Endodermal cell (in vitro differentiated cells): ENCODE measurements around the gene VEGFA. TPM values are rescaled to one million over a fixed set of nuclear protein-coding genes. Genes with fewer than 3 reads are reported as not detected.

Experiments
- DNase-seq: peaks from one replicate; pipeline ENCODE4 v3.0.0-alpha.2; 2017
- H3K27ac ChIP-seq: 2 replicates; pipeline ENCODE4 v1.5.1; 2013; ENCODE audit warnings: mild to moderate bottlenecking, low read depth, low read length, moderate library complexity
- H3K27me3 ChIP-seq: 2 replicates; pipeline ENCODE4 v1.6.1; 2013; ENCODE audit warnings: mild to moderate bottlenecking, low read length, moderate library complexity; ENCODE audit not compliant: insufficient read depth, control insufficient read depth, poor library complexity, severe bottlenecking
- H3K36me3 ChIP-seq: 2 replicates; pipeline ENCODE4 v1.7.0; 2013; ENCODE audit warnings: mild to moderate bottlenecking, low read length, moderate library complexity; ENCODE audit not compliant: control insufficient read depth, insufficient read depth
- H3K4me1 ChIP-seq: one replicate; pipeline ENCODE4 v1.7.0; 2013; ENCODE audit warnings: low read length; ENCODE audit not compliant: control insufficient read depth, insufficient read depth
- H3K4me3 ChIP-seq: 2 replicates; pipeline ENCODE4 v1.5.1; 2013; ENCODE audit warnings: mild to moderate bottlenecking, low read length, moderate library complexity
- H3K9ac ChIP-seq: 2 replicates; pipeline ENCODE4 v1.6.1; 2013; ENCODE audit warnings: mild to moderate bottlenecking, low read length, moderate library complexity; ENCODE audit not compliant: poor library complexity, severe bottlenecking; ENCODE audit errors: extremely low read depth
- H3K9me3 ChIP-seq: 2 replicates; pipeline ENCODE4 v1.6.1; 2013; ENCODE audit warnings: mild to moderate bottlenecking, low read length, moderate library complexity; ENCODE audit not compliant: control insufficient read depth
- H3K27ac Mint-ChIP-seq: 2 replicates; pipeline ENCODE4 v1.8.0; 2020; ENCODE audit warnings: mixed read lengths
- H3K27me3 Mint-ChIP-seq: 2 replicates; pipeline ENCODE4 v1.8.0; 2021; ENCODE audit warnings: mild to moderate bottlenecking, mixed read lengths; ENCODE audit not compliant: insufficient read depth
- H3K36me3 Mint-ChIP-seq: 2 replicates; pipeline ENCODE4 v1.8.0; 2020; ENCODE audit warnings: low read depth, mixed read lengths
- H3K4me1 Mint-ChIP-seq: 2 replicates; pipeline ENCODE4 v1.8.0; 2020; ENCODE audit warnings: mixed read lengths
- H3K4me3 Mint-ChIP-seq: 2 replicates; pipeline ENCODE4 v1.8.0; 2020; ENCODE audit warnings: mild to moderate bottlenecking, moderate library complexity, mixed read lengths
- H3K9me3 Mint-ChIP-seq: 2 replicates; pipeline ENCODE4 v1.8.0; 2020; ENCODE audit warnings: mild to moderate bottlenecking, mixed read lengths
- WGBS, 2 experiments: methylation state at CpG; one replicate each; pipeline versions ENCODE4 v1.1.5 to v1.1.7; 2013; ENCODE audit warnings: missing lambda C conversion rate in 2 of 2, mixed read lengths in 1 of 2; ENCODE audit not compliant: insufficient coverage in 1 of 2, insufficient read length in 1 of 2; 5-methylcytosine and 5-hydroxymethylcytosine counted together
- total RNA-seq, 2 donors: library from RNA; stranded (reverse); fragmentation: NEBNext Ultra II Directional in 1 of 2; extraction: Animal tissue kit (Norgen Biotek cat#: 25700) in 1 of 2; gene quantifications; 2 replicates in 1 of 2; 3 replicates in 1 of 2; pipeline ENCODE4 v1.2.1, GENCODE V29; 2021
- TF ChIP-seq, protein P1 (sequence below): fragments of 200-600 bp; sonication (generic); conservative IDR thresholded peaks from 2 replicates; pipeline ENCODE4 v1.5.0; 2021; ENCODE audit warnings: antibody characterized with exemption, mild to moderate bottlenecking

The VEGFA gene
- total RNA-seq, 2 donors from 2014 or later: 163 to 254 TPM

DNA sequence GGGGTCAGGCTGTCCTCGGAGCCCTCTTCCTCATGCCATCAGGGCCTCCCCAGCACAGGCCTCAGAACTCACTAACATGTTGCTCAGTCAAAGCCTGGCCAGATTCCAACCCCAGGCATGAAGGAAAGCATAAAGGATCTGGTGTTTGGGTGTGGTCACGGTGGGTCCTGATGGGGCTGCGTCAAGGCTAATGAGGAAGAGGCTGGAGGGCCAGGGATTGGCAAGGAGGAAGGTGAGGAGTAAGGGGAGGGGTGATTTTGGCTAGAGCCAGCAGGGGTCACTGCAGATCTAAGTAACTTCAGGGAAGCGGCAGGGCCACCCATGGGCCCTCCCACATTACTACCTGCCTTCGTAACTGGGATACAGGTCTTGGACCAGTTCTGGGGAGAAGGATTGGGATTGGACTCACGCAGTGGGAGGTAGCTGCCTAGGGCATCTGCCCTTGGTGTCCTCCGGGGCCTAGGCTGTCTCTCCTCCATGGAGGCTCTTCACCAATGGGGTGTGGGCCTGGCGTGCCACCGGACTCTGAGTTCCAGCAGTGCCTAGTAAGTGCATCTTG is 46.2 kb upstream of the VEGFA start:
- Mint-ChIP-seq H3K27me3 (no peaks in the 10 kb centered on the region), H3K4me1 (peaks cover 14% of the 10 kb centered on the region), H3K9me3 (no peaks in the 10 kb centered on the region), H3K36me3 (no peaks in the 10 kb centered on the region), H3K27ac (no peak overlapping the region), H3K4me3 (no peak overlapping the region)
- Histone ChIP-seq H3K9ac (no peak overlapping the region), H3K9me3 (no peaks in the 10 kb centered on the region), H3K27ac (no peak overlapping the region), H3K27me3 (no peaks in the 10 kb centered on the region), H3K36me3 (no peaks in the 10 kb centered on the region), H3K4me3 (no peak overlapping the region), H3K4me1 (peaks cover 10% of the 10 kb centered on the region)
- peak; percentile 91 for DNase-seq
- 59 to 63% methylated on average over 7 to 9 of the region's 9 CpGs for WGBS, 2 experiments
- TF ChIP-seq, protein P1, sequence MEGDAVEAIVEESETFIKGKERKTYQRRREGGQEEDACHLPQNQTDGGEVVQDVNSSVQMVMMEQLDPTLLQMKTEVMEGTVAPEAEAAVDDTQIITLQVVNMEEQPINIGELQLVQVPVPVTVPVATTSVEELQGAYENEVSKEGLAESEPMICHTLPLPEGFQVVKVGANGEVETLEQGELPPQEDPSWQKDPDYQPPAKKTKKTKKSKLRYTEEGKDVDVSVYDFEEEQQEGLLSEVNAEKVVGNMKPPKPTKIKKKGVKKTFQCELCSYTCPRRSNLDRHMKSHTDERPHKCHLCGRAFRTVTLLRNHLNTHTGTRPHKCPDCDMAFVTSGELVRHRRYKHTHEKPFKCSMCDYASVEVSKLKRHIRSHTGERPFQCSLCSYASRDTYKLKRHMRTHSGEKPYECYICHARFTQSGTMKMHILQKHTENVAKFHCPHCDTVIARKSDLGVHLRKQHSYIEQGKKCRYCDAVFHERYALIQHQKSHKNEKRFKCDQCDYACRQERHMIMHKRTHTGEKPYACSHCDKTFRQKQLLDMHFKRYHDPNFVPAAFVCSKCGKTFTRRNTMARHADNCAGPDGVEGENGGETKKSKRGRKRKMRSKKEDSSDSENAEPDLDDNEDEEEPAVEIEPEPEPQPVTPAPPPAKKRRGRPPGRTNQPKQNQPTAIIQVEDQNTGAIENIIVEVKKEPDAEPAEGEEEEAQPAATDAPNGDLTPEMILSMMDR: peak; percentile 91

DNA sequence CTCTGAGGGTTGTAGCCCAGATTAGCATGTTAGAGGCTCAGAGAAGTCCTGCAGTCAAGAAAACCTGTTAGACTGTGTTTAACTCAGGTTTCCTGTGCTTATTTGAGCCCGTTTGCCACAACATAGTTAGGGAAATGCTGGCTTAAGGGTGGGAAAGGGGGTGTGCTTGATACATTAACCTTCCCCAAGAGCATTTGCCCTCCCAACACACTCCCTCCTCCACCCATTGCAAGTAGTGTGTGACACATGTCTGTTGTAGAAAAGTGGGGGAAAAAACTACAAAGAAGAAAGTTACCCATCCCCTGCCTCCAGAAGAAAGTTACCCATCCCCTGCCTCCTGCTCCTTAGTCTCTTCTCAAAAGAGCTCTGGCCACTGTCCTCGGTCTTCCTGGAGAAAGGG is 45.7 kb upstream of the VEGFA start:
- H3K4me3 Mint-ChIP-seq: no peak overlapping the region
- H3K27me3 Mint-ChIP-seq: no peaks in the 10 kb centered on the region
- Histone ChIP-seq H3K9ac (no peak overlapping the region), H3K9me3 (no peaks in the 10 kb centered on the region), H3K36me3 (no peaks in the 10 kb centered on the region), H3K27me3 (no peaks in the 10 kb centered on the region), H3K4me1 (peaks cover 9% of the 10 kb centered on the region), H3K4me3 (no peak overlapping the region), H3K27ac (no peak overlapping the region)
- WGBS, 2 experiments: 93% methylated on average over 2 of the region's 2 CpGs; no CpG with 5 or more reads in 1 of the 2 experiments
- no peaks in the 10 kb centered on the region for H3K36me3 Mint-ChIP-seq
- H3K9me3 Mint-ChIP-seq: no peaks in the 10 kb centered on the region
- H3K4me1 Mint-ChIP-seq: peaks cover 13% of the 10 kb centered on the region
- TF ChIP-seq, protein P1: no peak
- H3K27ac Mint-ChIP-seq: no peak overlapping the region
- no peak for DNase-seq

DNA sequence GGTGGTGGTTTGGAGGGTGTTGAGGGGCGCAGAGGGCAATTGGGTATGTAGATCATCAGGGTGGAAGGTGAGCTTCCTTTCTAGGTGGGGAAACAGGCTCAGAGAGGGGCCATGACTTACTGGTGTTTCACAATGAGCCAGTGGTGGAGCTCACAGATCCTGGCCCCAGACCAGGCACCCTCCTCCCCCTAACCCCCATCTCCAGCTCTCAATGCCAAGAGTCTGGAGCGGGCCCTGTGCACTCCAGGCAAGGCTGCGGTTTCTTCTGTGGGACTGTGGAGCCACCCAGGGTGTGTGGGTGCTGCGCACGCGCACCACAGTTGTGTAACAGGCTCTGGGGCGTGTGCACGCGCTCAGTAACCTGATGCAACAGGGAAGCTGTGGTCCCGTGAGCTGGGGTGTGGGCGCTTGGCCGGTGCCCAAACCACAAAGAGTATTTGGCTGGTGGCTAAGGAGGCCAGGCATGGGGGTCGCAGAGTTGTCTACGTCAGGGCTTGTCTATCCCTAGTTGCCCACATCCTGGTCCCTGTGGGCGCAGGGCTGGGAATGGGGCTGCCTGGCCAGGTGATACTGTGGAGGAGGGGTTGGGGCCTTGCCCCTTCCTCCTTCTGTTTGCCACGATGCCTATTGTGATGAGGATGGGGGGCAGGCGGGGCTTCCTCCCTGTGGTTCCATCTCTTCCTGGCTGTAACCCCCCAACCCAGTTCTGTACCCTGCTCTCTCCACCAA is 44.9 kb upstream of the VEGFA start:
- H3K27me3 ChIP-seq: no peaks in the 10 kb centered on the region
- H3K4me1 ChIP-seq: peaks cover 9% of the 10 kb centered on the region
- TF ChIP-seq, protein P1: no peak
- H3K36me3 ChIP-seq: no peaks in the 10 kb centered on the region
- no peaks in the 10 kb centered on the region for H3K9me3 ChIP-seq
- H3K27me3 Mint-ChIP-seq: no peaks in the 10 kb centered on the region
- no peak for DNase-seq
- H3K9me3 Mint-ChIP-seq: peaks cover 5% of the 10 kb centered on the region
- H3K4me1 Mint-ChIP-seq: peaks cover 8% of the 10 kb centered on the region
- H3K27ac Mint-ChIP-seq: no peak overlapping the region
- no peak overlapping the region for H3K4me3 ChIP-seq
- no peak overlapping the region for H3K4me3 Mint-ChIP-seq
- no peak overlapping the region for H3K9ac ChIP-seq
- 92 to 98% methylated on average over 11 to 17 of the region's 17 CpGs for WGBS, 2 experiments
- no peaks in the 10 kb centered on the region for H3K36me3 Mint-ChIP-seq
- no peak overlapping the region for H3K27ac ChIP-seq
